Lower leg skin (tissue), 4 donors: Measurements from ENCODE around the gene NPAS2. TPM values are rescaled to one million over a fixed set of nuclear protein-coding genes. Genes with fewer than 3 reads are reported as not detected.
A peak's percentile ranks its signal among the peaks of the same experiment; 100 is the strongest.

Source experiments
- DNase-seq, 2 donors: peaks; one replicate each; pipeline ENCODE4 v3.0.0-alpha.2; 2019; ENCODE audit warnings: low spot score in 2 of 2
- H3K4me3 ChIP-seq: fragments of 200-600 bp; sonication (generic); 2 replicates; pipeline ENCODE4 v1.5.1; 2017; ENCODE audit warnings: mild to moderate bottlenecking, low read depth; ENCODE audit not compliant: poor library complexity, severe bottlenecking
- POLR2A ChIP-seq, 2 donors: fragments of 450-650 bp; IDR thresholded peaks; one replicate each; pipeline ENCODE4 v1.6.1; 2016 to 2017; ENCODE audit warnings: antibody characterized with exemption in 2 of 2, mild to moderate bottlenecking in 1 of 2, moderate library complexity in 1 of 2
- WGBS, 2 donors: methylation state at CpG; one replicate each; pipeline ENCODE4 v1.1.5; 2018; 5-methylcytosine and 5-hydroxymethylcytosine counted together
- intact Hi-C: fragments of 100-400 bp; cut with DNase I; formaldehyde crosslinking; loops from one replicate; pipeline ENCODE4 v1.15.0; 2023; ENCODE audit warnings: low total_unique reads
- total RNA-seq, 4 donors: library from RNA; depleted of rRNA; stranded (reverse); fragments of >200 nt; gene quantifications; one replicate each; pipeline ENCODE4 v1.1.0, GENCODE V29; 2016
- TF ChIP-seq, protein P1 (sequence below), 3 donors: fragments of 450-650 bp; IDR thresholded peaks; one replicate each; pipeline ENCODE4 v1.5.1; 2016; ENCODE audit warnings: antibody characterized with exemption in 3 of 3, mild to moderate bottlenecking in 3 of 3, moderate library complexity in 2 of 3

NPAS2 gene
- total RNA-seq, 4 donors from 2014 or later = 58.0 to 75.5 (median 62.1) TPM

DNA sequence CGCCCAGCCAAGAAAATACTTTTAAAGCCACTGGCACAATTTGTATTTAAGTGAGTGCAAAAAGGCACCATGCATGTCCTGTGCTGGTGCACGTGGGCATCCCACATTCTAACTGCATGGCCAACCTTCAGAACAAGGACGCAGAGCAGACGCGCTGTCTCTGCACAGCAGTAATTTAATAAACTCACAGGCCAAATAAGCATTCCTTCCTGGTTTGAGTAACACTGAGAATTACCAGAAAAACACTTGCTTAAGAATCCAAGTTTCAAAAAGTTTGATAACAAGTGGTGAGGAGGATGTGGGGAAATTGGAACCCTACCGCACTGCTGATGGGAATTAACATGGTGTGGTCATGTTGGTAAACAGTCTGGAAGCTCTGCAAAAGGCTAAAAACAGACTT is 220.8 kb downstream of the NPAS2 start:
- DNase-seq = no peak
- intact Hi-C loops = no loop called here
- no peak for TF ChIP-seq POLR2A (IDR thresholded peaks at IDR 0.05)
- TF ChIP-seq, protein P1, sequence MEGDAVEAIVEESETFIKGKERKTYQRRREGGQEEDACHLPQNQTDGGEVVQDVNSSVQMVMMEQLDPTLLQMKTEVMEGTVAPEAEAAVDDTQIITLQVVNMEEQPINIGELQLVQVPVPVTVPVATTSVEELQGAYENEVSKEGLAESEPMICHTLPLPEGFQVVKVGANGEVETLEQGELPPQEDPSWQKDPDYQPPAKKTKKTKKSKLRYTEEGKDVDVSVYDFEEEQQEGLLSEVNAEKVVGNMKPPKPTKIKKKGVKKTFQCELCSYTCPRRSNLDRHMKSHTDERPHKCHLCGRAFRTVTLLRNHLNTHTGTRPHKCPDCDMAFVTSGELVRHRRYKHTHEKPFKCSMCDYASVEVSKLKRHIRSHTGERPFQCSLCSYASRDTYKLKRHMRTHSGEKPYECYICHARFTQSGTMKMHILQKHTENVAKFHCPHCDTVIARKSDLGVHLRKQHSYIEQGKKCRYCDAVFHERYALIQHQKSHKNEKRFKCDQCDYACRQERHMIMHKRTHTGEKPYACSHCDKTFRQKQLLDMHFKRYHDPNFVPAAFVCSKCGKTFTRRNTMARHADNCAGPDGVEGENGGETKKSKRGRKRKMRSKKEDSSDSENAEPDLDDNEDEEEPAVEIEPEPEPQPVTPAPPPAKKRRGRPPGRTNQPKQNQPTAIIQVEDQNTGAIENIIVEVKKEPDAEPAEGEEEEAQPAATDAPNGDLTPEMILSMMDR (IDR thresholded peaks at IDR 0.05) = no peak
- WGBS, 2 donors = 90 to 97% methylated on average over 6 of the region's 6 CpGs
- no peak overlapping the region for H3K4me3 ChIP-seq

DNA sequence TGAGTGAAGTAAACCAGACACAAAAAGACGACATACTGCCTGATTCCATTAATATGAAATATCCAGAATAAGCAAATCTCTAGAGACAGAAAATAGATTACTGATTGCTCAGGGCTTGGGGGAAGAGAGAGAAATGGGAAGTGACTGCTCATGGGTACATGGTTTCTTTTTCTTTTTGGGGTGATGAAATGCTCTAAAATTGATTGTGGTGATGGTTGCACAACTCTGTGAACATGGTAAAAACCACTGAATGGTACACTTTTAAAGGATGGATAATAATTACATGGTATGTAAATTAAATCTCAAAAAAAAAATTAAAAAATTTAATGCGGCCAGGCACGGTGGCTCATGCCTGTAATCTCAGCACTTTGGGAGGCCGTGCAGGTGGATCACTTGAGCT is 221.5 kb downstream of the NPAS2 start:
- no peak overlapping the region for H3K4me3 ChIP-seq
- TF ChIP-seq, protein P1 (IDR thresholded peaks at IDR 0.05) = no peak
- TF ChIP-seq POLR2A (IDR thresholded peaks at IDR 0.05) = no peak
- 81 to 94% methylated on average over 4 of the region's 4 CpGs for WGBS, 2 donors
- intact Hi-C loops = no loop called here
- peak in 1 of 2 donors; percentile 71 for DNase-seq

DNA sequence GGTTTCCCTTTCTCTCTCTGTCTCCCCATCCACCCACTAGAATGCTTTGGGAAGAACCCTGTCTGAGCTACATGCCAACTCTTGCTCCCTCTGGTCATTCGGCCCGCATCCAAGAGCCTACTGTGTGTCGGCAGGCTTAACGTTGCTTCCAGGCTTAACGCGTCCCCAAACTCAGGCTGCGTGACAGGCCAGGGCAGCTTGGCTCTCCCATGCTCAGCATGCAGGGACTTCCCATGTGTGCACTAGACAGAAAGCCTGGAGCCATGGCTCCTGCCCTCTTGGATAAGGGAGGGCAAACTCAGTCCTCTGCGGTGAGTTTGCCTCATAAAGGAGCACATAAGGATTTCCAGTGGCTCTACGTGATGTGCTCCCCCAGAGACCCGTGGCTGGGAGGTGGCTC is 225.4 kb downstream of the NPAS2 start:
- WGBS, 2 donors = 77% methylated on average over 10 of the region's 10 CpGs
- intact Hi-C loops = no loop called here
- H3K4me3 ChIP-seq = no peak overlapping the region
- DNase-seq = no peak
- TF ChIP-seq POLR2A (IDR thresholded peaks at IDR 0.05) = no peak
- TF ChIP-seq, protein P1 (IDR thresholded peaks at IDR 0.05) = no peak

Other genes with a start within 250 kb of the NPAS2 start
- 1,000 to 10,000 TPM; 1,244 to 1,827 (median 1,503) TPM for gene RPL31, start 182.2 kb downstream of the NPAS2 start, total RNA-seq